HEK293 (cell line): Measurements from ENCODE around the gene GYG1.

Source experiments
- CTCF ChIA-PET: fragments of 350-600 bp; formaldehyde crosslinking; extraction: SDS; loops from one replicate; lab custom pipeline; 2021; ENCODE audit warnings: antibody characterized with exemption; lab: Yijun Ruan, JAX
- POLR2A ChIA-PET: fragments of 300-600 bp; formaldehyde crosslinking; extraction: SDS; loops from one replicate; lab custom pipeline; 2020; ENCODE audit warnings: antibody characterized with exemption, inconsistent platforms; lab: Yijun Ruan, JAX
- H3K27ac ChIP-seq: fragments of 200-500 bp; sonication (Bioruptor generic); 2 replicates; pipeline ENCODE4 v1.5.1; 2014; ENCODE audit warnings: low read depth, low read length, control low read depth, inconsistent platforms; ENCODE audit errors: extremely low read depth
- H3K36me3 ChIP-seq, 2 experiments: fragments of 200-500 bp in 1 of 2; sonication (Bioruptor generic) in 1 of 2; 1 replicate in 1 of 2; 2 replicates in 1 of 2; pipeline ENCODE4 v1.5.1; 2014 to 2017; ENCODE audit warnings: inconsistent platforms in 2 of 2, low read length in 2 of 2; ENCODE audit not compliant: control insufficient read depth in 2 of 2, insufficient read depth in 1 of 2
- H3K4me1 ChIP-seq: fragments of 200-500 bp; sonication (Bioruptor generic); 2 replicates; pipeline ENCODE4 v1.5.1; 2014; ENCODE audit warnings: mild to moderate bottlenecking, low read length, inconsistent platforms; ENCODE audit not compliant: control insufficient read depth, insufficient read depth
- H3K4me3 ChIP-seq: 2 replicates; pipeline ENCODE4 v1.5.1; 2011; ENCODE audit warnings: low read depth, mild to moderate bottlenecking, control low read depth, low read length, moderate library complexity
- H3K9me3 ChIP-seq: fragments of 200-500 bp; sonication (Bioruptor generic); 2 replicates; pipeline ENCODE4 v1.5.1; 2014; ENCODE audit warnings: low read depth, low read length, inconsistent platforms; ENCODE audit not compliant: control insufficient read depth, insufficient read depth
- FEZF1 ChIP-seq: fragments of 450-650 bp; formaldehyde crosslinking; IDR thresholded peaks from 2 replicates; pipeline ENCODE4 v1.5.1; 2016; ENCODE audit warnings: missing biosample characterization, missing genetic modification characterization
- HOXC10 ChIP-seq: sonication (generic); formaldehyde crosslinking; IDR thresholded peaks from 2 replicates; pipeline ENCODE4 v1.8.1; 2023; ENCODE audit warnings: mild to moderate bottlenecking, missing genetic modification reagents
- MYNN ChIP-seq: fragments of 450-650 bp; formaldehyde crosslinking; IDR thresholded peaks from 2 replicates; pipeline ENCODE4 v1.5.1; 2016; ENCODE audit warnings: missing biosample characterization, missing genetic modification characterization, borderline replicate concordance
- SCRT1 ChIP-seq: fragments of 450-650 bp; formaldehyde crosslinking; IDR thresholded peaks from 2 replicates; pipeline ENCODE4 v1.5.1; 2016; ENCODE audit warnings: missing biosample characterization, missing genetic modification characterization, borderline replicate concordance
- SP2 ChIP-seq: fragments of 450-650 bp; formaldehyde crosslinking; IDR thresholded peaks from 2 replicates; pipeline ENCODE4 v1.5.1; 2016; ENCODE audit warnings: missing biosample characterization, missing genetic modification characterization
- ZBTB11 ChIP-seq: fragments of 450-650 bp; formaldehyde crosslinking; conservative IDR thresholded peaks from 2 replicates; pipeline ENCODE4 v1.5.1; 2016; ENCODE audit warnings: low read depth, missing biosample characterization, missing genetic modification characterization
- ZBTB17 ChIP-seq: fragments of 450-650 bp; formaldehyde crosslinking; IDR thresholded peaks from 2 replicates; pipeline ENCODE4 v1.5.1; 2016; ENCODE audit warnings: missing biosample characterization, missing genetic modification characterization
- ZNF114 ChIP-seq: fragments of 450-650 bp; formaldehyde crosslinking; IDR thresholded peaks from 2 replicates; pipeline ENCODE4 v1.5.0; 2017; ENCODE audit warnings: missing biosample characterization, missing genetic modification characterization
- ZNF2 ChIP-seq: fragments of 450-650 bp; formaldehyde crosslinking; IDR thresholded peaks from 2 replicates; pipeline ENCODE4 v1.5.1; 2016; ENCODE audit warnings: missing biosample characterization, missing genetic modification characterization
- ZNF211 ChIP-seq: fragments of 450-650 bp; formaldehyde crosslinking; IDR thresholded peaks from 2 replicates; pipeline ENCODE4 v1.5.1; 2016; ENCODE audit warnings: low read depth, missing biosample characterization, missing genetic modification characterization
- ZNF221 ChIP-seq: fragments of 450-650 bp; formaldehyde crosslinking; IDR thresholded peaks from 2 replicates; pipeline ENCODE4 v1.5.1; 2017; ENCODE audit warnings: missing biosample characterization, missing genetic modification characterization, borderline replicate concordance
- ZNF324 ChIP-seq: fragments of 450-650 bp; formaldehyde crosslinking; IDR thresholded peaks from 2 replicates; pipeline ENCODE4 v1.5.1; 2016; ENCODE audit warnings: missing biosample characterization, missing genetic modification characterization
- ZNF48 ChIP-seq: fragments of 450-650 bp; formaldehyde crosslinking; IDR thresholded peaks from 2 replicates; pipeline ENCODE4 v1.5.1; 2016; ENCODE audit warnings: missing biosample characterization, missing genetic modification characterization
- ZNF521 ChIP-seq: fragments of 450-650 bp; formaldehyde crosslinking; IDR thresholded peaks from 2 replicates; pipeline ENCODE4 v1.5.1; 2017; ENCODE audit warnings: missing biosample characterization, mild to moderate bottlenecking, missing genetic modification characterization
- ZNF548 ChIP-seq: fragments of 450-650 bp; formaldehyde crosslinking; IDR thresholded peaks from 2 replicates; pipeline ENCODE4 v1.5.1; 2016; ENCODE audit warnings: missing biosample characterization, missing genetic modification characterization
- ZNF658 ChIP-seq: fragments of 450-650 bp; formaldehyde crosslinking; IDR thresholded peaks from 2 replicates; pipeline ENCODE4; 2016; ENCODE audit warnings: missing biosample characterization, missing genetic modification characterization
- ZNF670 ChIP-seq: fragments of 450-650 bp; formaldehyde crosslinking; IDR thresholded peaks from 2 replicates; pipeline ENCODE4 v1.5.1; 2016; ENCODE audit warnings: missing biosample characterization, missing genetic modification characterization, low read depth
- ZNF791 ChIP-seq: fragments of 450-650 bp; formaldehyde crosslinking; IDR thresholded peaks from 2 replicates; pipeline ENCODE4 v1.5.1; 2016; ENCODE audit warnings: missing biosample characterization, missing genetic modification characterization
- ZSCAN4 ChIP-seq: fragments of 450-650 bp; formaldehyde crosslinking; IDR thresholded peaks from 2 replicates; pipeline ENCODE4 v1.5.1; 2017; ENCODE audit warnings: missing biosample characterization, missing genetic modification characterization
- ZXDB ChIP-seq: fragments of 450-650 bp; formaldehyde crosslinking; IDR thresholded peaks from 2 replicates; pipeline ENCODE4 v1.5.1; 2016; ENCODE audit warnings: missing biosample characterization, missing genetic modification characterization
- TF ChIP-seq, protein P1 (sequence below): fragments of 450-650 bp; formaldehyde crosslinking; IDR thresholded peaks from 2 replicates; pipeline ENCODE4 v1.5.1; 2016; ENCODE audit warnings: missing biosample characterization, missing genetic modification characterization
- TF ChIP-seq, protein P2 (sequence below): fragments of 450-650 bp; formaldehyde crosslinking; IDR thresholded peaks from 2 replicates; pipeline ENCODE4 v1.5.1; 2016; ENCODE audit warnings: missing biosample characterization, missing genetic modification characterization

GYG1 gene

GRCh38 chr3:148998715-148999423, 7.5 kb downstream of the GYG1 start (continued):
- TF ChIP-seq ZNF114 (tag by site-specific recombination) (no peak), ZNF658 (tag by site-specific recombination) (no peak), ZNF221 (tag by site-specific recombination) (no peak), ZNF2 (no peak), ZXDB (no peak), SCRT1 (tag by site-specific recombination) (no peak), SP2 (no peak), ZNF211 (tag by site-specific recombination) (no peak), ZSCAN4 (no peak), MYNN (no peak)
- TF ChIP-seq, protein P1, sequence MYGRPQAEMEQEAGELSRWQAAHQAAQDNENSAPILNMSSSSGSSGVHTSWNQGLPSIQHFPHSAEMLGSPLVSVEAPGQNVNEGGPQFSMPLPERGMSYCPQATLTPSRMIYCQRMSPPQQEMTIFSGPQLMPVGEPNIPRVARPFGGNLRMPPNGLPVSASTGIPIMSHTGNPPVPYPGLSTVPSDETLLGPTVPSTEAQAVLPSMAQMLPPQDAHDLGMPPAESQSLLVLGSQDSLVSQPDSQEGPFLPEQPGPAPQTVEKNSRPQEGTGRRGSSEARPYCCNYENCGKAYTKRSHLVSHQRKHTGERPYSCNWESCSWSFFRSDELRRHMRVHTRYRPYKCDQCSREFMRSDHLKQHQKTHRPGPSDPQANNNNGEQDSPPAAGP (tag by site-specific recombination), result no peak

- CTCF ChIA-PET, result interaction anchor here (0.6 to 0.9 kb wide), 2 partner anchors 37 to 772 kb away, joined by 3 read pairs; no protein-coding TSS in a partner anchor
- peaks cover 0 to 59% of the 10 kb centered on the region in 2 experiments; a peak in 1 of 3 replicates for H3K36me3 ChIP-seq
- no peak overlapping the region for H3K27ac ChIP-seq
- TF ChIP-seq ZNF791 (tag by site-specific recombination), result no peak
- no peak for TF ChIP-seq ZBTB17 (tag by site-specific recombination)
- TF ChIP-seq ZNF548, result no peak
- no peak for TF ChIP-seq FEZF1 (tag by site-specific recombination)
- TF ChIP-seq ZNF521, result no peak
- no peak for TF ChIP-seq ZNF324 (tag by site-specific recombination)
- TF ChIP-seq HOXC10 (CRISPR knock-in tag), result no peak
- no peak for TF ChIP-seq ZNF670 (tag by site-specific recombination)
- no peak for TF ChIP-seq ZNF48
- no peak for TF ChIP-seq ZBTB11
- TF ChIP-seq, protein P2, sequence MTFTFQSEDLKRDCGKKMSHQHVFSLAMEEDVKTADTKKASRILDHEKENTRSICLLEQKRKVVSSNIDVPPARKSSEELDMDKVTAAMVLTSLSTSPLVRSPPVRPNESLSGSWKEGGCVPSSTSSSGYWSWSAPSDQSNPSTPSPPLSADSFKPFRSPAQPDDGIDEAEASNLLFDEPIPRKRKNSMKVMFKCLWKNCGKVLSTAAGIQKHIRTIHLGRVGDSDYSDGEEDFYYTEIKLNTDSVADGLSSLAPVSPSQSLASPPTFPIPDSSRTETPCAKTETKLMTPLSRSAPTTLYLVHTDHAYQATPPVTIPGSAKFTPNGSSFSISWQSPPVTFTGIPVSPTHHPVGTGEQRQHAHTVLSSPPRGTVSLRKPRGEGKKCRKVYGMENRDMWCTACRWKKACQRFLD (tag by site-specific recombination), result no peak
- no peaks in the 10 kb centered on the region for H3K9me3 ChIP-seq
- no peaks in the 10 kb centered on the region for H3K4me1 ChIP-seq
- H3K4me3 ChIP-seq, result no peak overlapping the region
- POLR2A ChIA-PET, result no interaction called here
These were observed 8.5 kb downstream of the GYG1 start for GRCh38 chr3:148999806-149000205.
